SK-N-SH (cell line): ENCODE results near the gene NDUFS3.

Experiments used
- EP300 ChIP-seq, 2 experiments: IDR thresholded peaks; 2 replicates each; pipeline versions ENCODE4 v1.4.0 to v1.6.1; 2012; ENCODE audit warnings: borderline replicate concordance in 1 of 2, low read depth in 1 of 2, low read length in 1 of 2
- EZH2phosphoT487 ChIP-seq: fragments of 200-600 bp; sonication (generic); IDR thresholded peaks from 2 replicates; pipeline ENCODE4 v1.6.1; 2017; ENCODE audit warnings: low read depth, mixed run types, mild to moderate bottlenecking, antibody characterized with exemption, moderate library complexity, borderline replicate concordance
- GABPA ChIP-seq: IDR thresholded peaks from 2 replicates; pipeline ENCODE4 v1.4.0; 2012; ENCODE audit warnings: low read depth, mild to moderate bottlenecking
- NRF1 ChIP-seq: IDR thresholded peaks from 2 replicates; pipeline ENCODE4 v1.6.1; 2012; ENCODE audit warnings: low read depth, mild to moderate bottlenecking, low read length
- POLR2AphosphoS5 ChIP-seq: IDR thresholded peaks from 2 replicates; pipeline ENCODE4 v1.6.1; 2012; ENCODE audit warnings: low read depth, low read length
- TF ChIP-seq, protein P1 (sequence below): IDR thresholded peaks from 2 replicates; pipeline ENCODE4; 2012
- TF ChIP-seq, protein P2 (sequence below): fragments of 200-600 bp; sonication (generic); IDR thresholded peaks from 2 replicates; pipeline ENCODE4 v1.6.1; 2017; ENCODE audit warnings: antibody characterized with exemption, mild to moderate bottlenecking, moderate library complexity
- TF ChIP-seq, protein P3 (sequence below): IDR thresholded peaks from 2 replicates; pipeline ENCODE4 v1.4.0; 2012; ENCODE audit warnings: low read depth, borderline replicate concordance
- TF ChIP-seq, protein P4 (sequence below): IDR thresholded peaks from 2 replicates; pipeline ENCODE4 v1.4.0; 2012; ENCODE audit warnings: low read depth, borderline replicate concordance

DNA sequence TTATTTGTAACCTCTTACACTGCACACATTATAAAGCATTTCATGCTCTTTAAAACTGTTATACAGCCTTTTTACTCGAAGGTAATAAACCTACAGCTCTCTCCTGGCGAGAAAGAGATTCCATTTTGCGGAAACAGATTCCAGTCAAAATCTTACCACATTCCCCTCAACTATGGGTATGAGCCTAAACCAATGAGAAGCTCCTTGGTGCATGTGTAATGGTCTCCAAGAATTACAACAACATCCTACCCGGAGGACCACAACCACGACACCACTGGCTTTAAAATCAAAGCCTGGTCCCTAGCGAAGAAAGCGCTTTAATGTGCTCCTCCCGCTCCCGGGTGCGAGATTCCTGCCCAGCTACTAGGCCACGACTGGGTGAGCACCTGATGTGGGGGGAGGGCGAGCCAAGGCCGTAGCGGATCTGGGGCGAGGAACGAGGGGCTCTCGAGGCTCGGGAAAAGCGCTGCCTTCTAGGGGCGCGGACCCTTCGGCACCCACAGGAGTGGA is 26.8 kb upstream of the NDUFS3 start:
- TF ChIP-seq, protein P1, sequence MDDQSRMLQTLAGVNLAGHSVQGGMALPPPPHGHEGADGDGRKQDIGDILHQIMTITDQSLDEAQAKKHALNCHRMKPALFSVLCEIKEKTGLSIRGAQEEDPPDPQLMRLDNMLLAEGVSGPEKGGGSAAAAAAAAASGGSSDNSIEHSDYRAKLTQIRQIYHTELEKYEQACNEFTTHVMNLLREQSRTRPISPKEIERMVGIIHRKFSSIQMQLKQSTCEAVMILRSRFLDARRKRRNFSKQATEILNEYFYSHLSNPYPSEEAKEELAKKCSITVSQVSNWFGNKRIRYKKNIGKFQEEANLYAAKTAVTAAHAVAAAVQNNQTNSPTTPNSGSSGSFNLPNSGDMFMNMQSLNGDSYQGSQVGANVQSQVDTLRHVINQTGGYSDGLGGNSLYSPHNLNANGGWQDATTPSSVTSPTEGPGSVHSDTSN, result no peak
- TF ChIP-seq, protein P2, sequence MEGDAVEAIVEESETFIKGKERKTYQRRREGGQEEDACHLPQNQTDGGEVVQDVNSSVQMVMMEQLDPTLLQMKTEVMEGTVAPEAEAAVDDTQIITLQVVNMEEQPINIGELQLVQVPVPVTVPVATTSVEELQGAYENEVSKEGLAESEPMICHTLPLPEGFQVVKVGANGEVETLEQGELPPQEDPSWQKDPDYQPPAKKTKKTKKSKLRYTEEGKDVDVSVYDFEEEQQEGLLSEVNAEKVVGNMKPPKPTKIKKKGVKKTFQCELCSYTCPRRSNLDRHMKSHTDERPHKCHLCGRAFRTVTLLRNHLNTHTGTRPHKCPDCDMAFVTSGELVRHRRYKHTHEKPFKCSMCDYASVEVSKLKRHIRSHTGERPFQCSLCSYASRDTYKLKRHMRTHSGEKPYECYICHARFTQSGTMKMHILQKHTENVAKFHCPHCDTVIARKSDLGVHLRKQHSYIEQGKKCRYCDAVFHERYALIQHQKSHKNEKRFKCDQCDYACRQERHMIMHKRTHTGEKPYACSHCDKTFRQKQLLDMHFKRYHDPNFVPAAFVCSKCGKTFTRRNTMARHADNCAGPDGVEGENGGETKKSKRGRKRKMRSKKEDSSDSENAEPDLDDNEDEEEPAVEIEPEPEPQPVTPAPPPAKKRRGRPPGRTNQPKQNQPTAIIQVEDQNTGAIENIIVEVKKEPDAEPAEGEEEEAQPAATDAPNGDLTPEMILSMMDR, result no peak
- no peak for TF ChIP-seq EP300 (IDR thresholded peaks at IDR 0.05; ENCODE audit: borderline replicate concordance in 1 of 2, low read depth in 1 of 2, low read length in 1 of 2)
- TF ChIP-seq EZH2phosphoT487, result no peak
- TF ChIP-seq, protein P3, sequence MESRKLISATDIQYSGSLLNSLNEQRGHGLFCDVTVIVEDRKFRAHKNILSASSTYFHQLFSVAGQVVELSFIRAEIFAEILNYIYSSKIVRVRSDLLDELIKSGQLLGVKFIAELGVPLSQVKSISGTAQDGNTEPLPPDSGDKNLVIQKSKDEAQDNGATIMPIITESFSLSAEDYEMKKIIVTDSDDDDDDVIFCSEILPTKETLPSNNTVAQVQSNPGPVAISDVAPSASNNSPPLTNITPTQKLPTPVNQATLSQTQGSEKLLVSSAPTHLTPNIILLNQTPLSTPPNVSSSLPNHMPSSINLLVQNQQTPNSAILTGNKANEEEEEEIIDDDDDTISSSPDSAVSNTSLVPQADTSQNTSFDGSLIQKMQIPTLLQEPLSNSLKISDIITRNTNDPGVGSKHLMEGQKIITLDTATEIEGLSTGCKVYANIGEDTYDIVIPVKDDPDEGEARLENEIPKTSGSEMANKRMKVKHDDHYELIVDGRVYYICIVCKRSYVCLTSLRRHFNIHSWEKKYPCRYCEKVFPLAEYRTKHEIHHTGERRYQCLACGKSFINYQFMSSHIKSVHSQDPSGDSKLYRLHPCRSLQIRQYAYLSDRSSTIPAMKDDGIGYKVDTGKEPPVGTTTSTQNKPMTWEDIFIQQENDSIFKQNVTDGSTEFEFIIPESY, result no peak
- TF ChIP-seq, protein P4, sequence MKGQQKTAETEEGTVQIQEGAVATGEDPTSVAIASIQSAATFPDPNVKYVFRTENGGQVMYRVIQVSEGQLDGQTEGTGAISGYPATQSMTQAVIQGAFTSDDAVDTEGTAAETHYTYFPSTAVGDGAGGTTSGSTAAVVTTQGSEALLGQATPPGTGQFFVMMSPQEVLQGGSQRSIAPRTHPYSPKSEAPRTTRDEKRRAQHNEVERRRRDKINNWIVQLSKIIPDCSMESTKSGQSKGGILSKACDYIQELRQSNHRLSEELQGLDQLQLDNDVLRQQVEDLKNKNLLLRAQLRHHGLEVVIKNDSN, result no peak
- no peak for TF ChIP-seq NRF1
- no peak for TF ChIP-seq GABPA
- TF ChIP-seq POLR2AphosphoS5, result no peak
